Measurements from ENCODE around the gene CD99L2.

DNA sequence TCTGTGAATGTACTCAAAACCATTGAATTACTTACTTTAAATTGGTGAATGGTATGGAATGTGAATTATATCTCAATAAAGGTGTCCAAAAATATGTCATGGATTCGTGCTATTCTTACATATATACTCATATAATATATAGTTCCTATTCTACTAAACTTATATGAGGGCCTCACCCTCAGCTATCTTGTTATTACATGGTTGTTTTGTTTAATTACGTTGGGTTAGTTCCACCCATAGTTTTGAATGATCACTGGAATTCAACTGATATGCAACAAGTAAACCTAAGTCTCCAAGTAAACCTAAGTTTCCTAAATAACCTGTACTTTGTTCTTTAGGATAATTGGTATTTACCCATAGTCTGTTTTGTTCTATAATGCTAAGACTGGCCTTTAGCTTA is 30.6 kb upstream of the CD99L2 start:
- TF ChIP-seq POLR2AphosphoS5 (IDR thresholded peaks at IDR 0.05) (no peak), POLR2A (IDR thresholded peaks at IDR 0.05) (no peak), EP300 (IDR thresholded peaks at IDR 0.05; ENCODE audit: low read depth) (no peak)
